ENCODE results near the gene GAL3ST1.

The GAL3ST1 gene

GRCh38 chr22:30591191-30591587, 16.7 kb upstream of the GAL3ST1 start:
- Mint-ChIP-seq H3K36me3 (ENCODE audit: insufficient read depth) (peaks cover 29% of the 10 kb centered on the region), H3K4me1 (peaks cover 14% of the 10 kb centered on the region), H3K27ac (ENCODE audit: low read depth) (no peak overlapping the region), H3K4me3 (no peak overlapping the region), H3K27me3 (peaks cover 11% of the 10 kb centered on the region), H3K9me3 (no peaks in the 10 kb centered on the region)
- no peak for DNase-seq (ENCODE audit: low spot score in 2 of 2)
- no peak for ATAC-seq (replicated peaks; ENCODE audit: extremely low read depth, poor library complexity, severe bottlenecking)

- ATAC-seq (replicated peaks; ENCODE audit: extremely low read depth, poor library complexity, severe bottlenecking) (no peak), DNase-seq (ENCODE audit: low spot score in 2 of 2) (no peak)
- Mint-ChIP-seq H3K36me3 (ENCODE audit: insufficient read depth) (peaks cover 54% of the 10 kb centered on the region), H3K27me3 (no peaks in the 10 kb centered on the region), H3K9me3 (no peaks in the 10 kb centered on the region), H3K4me3 (no peak overlapping the region), H3K27ac (ENCODE audit: low read depth) (no peak overlapping the region), H3K4me1 (peaks cover 14% of the 10 kb centered on the region)
Observed at GRCh38 chr22:30586414-30586813, 11.9 kb upstream of the GAL3ST1 start.

- Mint-ChIP-seq H3K4me3 (no peak overlapping the region), H3K4me1 (peaks cover 2% of the 10 kb centered on the region), H3K27ac (ENCODE audit: low read depth) (no peak overlapping the region), H3K36me3 (ENCODE audit: insufficient read depth) (peaks cover 68% of the 10 kb centered on the region), H3K27me3 (no peaks in the 10 kb centered on the region), H3K9me3 (no peaks in the 10 kb centered on the region)
- no peak for DNase-seq (ENCODE audit: low spot score in 2 of 2)
- ATAC-seq (replicated peaks; ENCODE audit: extremely low read depth, poor library complexity, severe bottlenecking) = no peak
Observed at GRCh38 chr22:30584441-30584840, 10.0 kb upstream of the GAL3ST1 start.

- Mint-ChIP-seq H3K27me3 (no peaks in the 10 kb centered on the region), H3K36me3 (ENCODE audit: insufficient read depth) (peaks cover 66% of the 10 kb centered on the region), H3K27ac (ENCODE audit: low read depth) (no peak overlapping the region), H3K4me3 (no peak overlapping the region), H3K4me1 (no peaks in the 10 kb centered on the region), H3K9me3 (no peaks in the 10 kb centered on the region)
- no peak for DNase-seq (ENCODE audit: low spot score in 2 of 2)
- no peak for ATAC-seq (replicated peaks; ENCODE audit: extremely low read depth, poor library complexity, severe bottlenecking)
Observed at GRCh38 chr22:30582788-30583545, 8.5 kb upstream of the GAL3ST1 start.

GRCh38 chr22:30582051-30582450, 7.6 kb upstream of the GAL3ST1 start:
- ATAC-seq (replicated peaks; ENCODE audit: extremely low read depth, poor library complexity, severe bottlenecking) = no peak
- H3K27ac Mint-ChIP-seq (ENCODE audit: low read depth) = no peak overlapping the region
- no peak for DNase-seq (ENCODE audit: low spot score in 2 of 2)
- H3K36me3 Mint-ChIP-seq (ENCODE audit: insufficient read depth) = peaks cover 67% of the 10 kb centered on the region
- no peak overlapping the region for H3K4me3 Mint-ChIP-seq
- no peaks in the 10 kb centered on the region for H3K27me3 Mint-ChIP-seq
- no peaks in the 10 kb centered on the region for H3K4me1 Mint-ChIP-seq
- H3K9me3 Mint-ChIP-seq = no peaks in the 10 kb centered on the region

GRCh38 chr22:30580896-30581295, 6.4 kb upstream of the GAL3ST1 start:
- DNase-seq (ENCODE audit: low spot score in 2 of 2) (no peak), ATAC-seq (replicated peaks; ENCODE audit: extremely low read depth, poor library complexity, severe bottlenecking) (no peak)
- no peaks in the 10 kb centered on the region for H3K9me3 Mint-ChIP-seq
- no peaks in the 10 kb centered on the region for H3K27me3 Mint-ChIP-seq
- peak overlapping the region; percentile 65 for H3K27ac Mint-ChIP-seq (ENCODE audit: low read depth)
- peaks cover 61% of the 10 kb centered on the region for H3K36me3 Mint-ChIP-seq (ENCODE audit: insufficient read depth)
- no peak overlapping the region for H3K4me3 Mint-ChIP-seq
- no peaks in the 10 kb centered on the region for H3K4me1 Mint-ChIP-seq

- no peak overlapping the region for H3K4me3 Mint-ChIP-seq
Observed at GRCh38 chr22:30578481-30578880, 4.0 kb upstream of the GAL3ST1 start.

GRCh38 chr22:30575859-30576258, 1.4 kb upstream of the GAL3ST1 start:
- DNase-seq (ENCODE audit: low spot score in 2 of 2) (no peak), ATAC-seq (replicated peaks; ENCODE audit: extremely low read depth, poor library complexity, severe bottlenecking) (no peak)
- H3K27ac Mint-ChIP-seq (ENCODE audit: low read depth) = no peak overlapping the region
- peaks cover 40% of the 10 kb centered on the region for H3K36me3 Mint-ChIP-seq (ENCODE audit: insufficient read depth)
- H3K4me1 Mint-ChIP-seq = no peaks in the 10 kb centered on the region
- no peaks in the 10 kb centered on the region for H3K27me3 Mint-ChIP-seq
- no peaks in the 10 kb centered on the region for H3K9me3 Mint-ChIP-seq
- no peak overlapping the region for H3K4me3 Mint-ChIP-seq

More at GRCh38 chr22:30578481-30578880, 4.0 kb upstream of the GAL3ST1 start:
- Mint-ChIP-seq H3K36me3 (ENCODE audit: insufficient read depth) (peaks cover 47% of the 10 kb centered on the region), H3K4me1 (no peaks in the 10 kb centered on the region), H3K27ac (ENCODE audit: low read depth) (no peak overlapping the region), H3K9me3 (no peaks in the 10 kb centered on the region), H3K27me3 (no peaks in the 10 kb centered on the region)
- DNase-seq (ENCODE audit: low spot score in 2 of 2) = no peak
- no peak for ATAC-seq (replicated peaks; ENCODE audit: extremely low read depth, poor library complexity, severe bottlenecking)

- H3K27me3 Mint-ChIP-seq = no peaks in the 10 kb centered on the region
- no peak overlapping the region for H3K4me3 Mint-ChIP-seq
- no peaks in the 10 kb centered on the region for H3K4me1 Mint-ChIP-seq
- no peak overlapping the region for H3K27ac Mint-ChIP-seq (ENCODE audit: low read depth)
- DNase-seq (ENCODE audit: low spot score in 2 of 2) (no peak), ATAC-seq (replicated peaks; ENCODE audit: extremely low read depth, poor library complexity, severe bottlenecking) (no peak)
- no peaks in the 10 kb centered on the region for H3K9me3 Mint-ChIP-seq
- H3K36me3 Mint-ChIP-seq (ENCODE audit: insufficient read depth) = peaks cover 34% of the 10 kb centered on the region
Observed at GRCh38 chr22:30574997-30575671, 669 bp upstream of the GAL3ST1 start.

GRCh38 chr22:30573594-30574094, 821 bp downstream of the GAL3ST1 start:
- no peak overlapping the region for H3K27ac Mint-ChIP-seq (ENCODE audit: low read depth)
- peaks cover 23% of the 10 kb centered on the region for H3K36me3 Mint-ChIP-seq (ENCODE audit: insufficient read depth)
- ATAC-seq (replicated peaks; ENCODE audit: extremely low read depth, poor library complexity, severe bottlenecking) = no peak
- no peaks in the 10 kb centered on the region for H3K9me3 Mint-ChIP-seq
- H3K4me3 Mint-ChIP-seq = no peak overlapping the region
- no peak for DNase-seq (ENCODE audit: low spot score in 2 of 2)
- no peaks in the 10 kb centered on the region for H3K27me3 Mint-ChIP-seq
- no peaks in the 10 kb centered on the region for H3K4me1 Mint-ChIP-seq

- no peaks in the 10 kb centered on the region for H3K27me3 Mint-ChIP-seq
- peaks cover 18% of the 10 kb centered on the region for H3K36me3 Mint-ChIP-seq (ENCODE audit: insufficient read depth)
- no peaks in the 10 kb centered on the region for H3K4me1 Mint-ChIP-seq
- ATAC-seq (replicated peaks; ENCODE audit: extremely low read depth, poor library complexity, severe bottlenecking) (no peak), DNase-seq (ENCODE audit: low spot score in 2 of 2) (no peak)
- no peaks in the 10 kb centered on the region for H3K9me3 Mint-ChIP-seq
- no peak overlapping the region for H3K4me3 Mint-ChIP-seq
- H3K27ac Mint-ChIP-seq (ENCODE audit: low read depth) = no peak overlapping the region
Observed at GRCh38 chr22:30572840-30573593, 1.4 kb downstream of the GAL3ST1 start.

GRCh38 chr22:30572210-30572609, 2.3 kb downstream of the GAL3ST1 start:
- H3K27ac Mint-ChIP-seq (ENCODE audit: low read depth) = no peak overlapping the region
- H3K4me3 Mint-ChIP-seq = no peak overlapping the region
- no peaks in the 10 kb centered on the region for H3K9me3 Mint-ChIP-seq
- peaks cover 10% of the 10 kb centered on the region for H3K36me3 Mint-ChIP-seq (ENCODE audit: insufficient read depth)
- no peak for ATAC-seq (replicated peaks; ENCODE audit: extremely low read depth, poor library complexity, severe bottlenecking)
- no peaks in the 10 kb centered on the region for H3K4me1 Mint-ChIP-seq
- H3K27me3 Mint-ChIP-seq = no peaks in the 10 kb centered on the region
- no peak for DNase-seq (ENCODE audit: low spot score in 2 of 2)

Measured in central memory CD8-positive, alpha-beta T cell (primary cell).